GM12878 (cell line): ENCODE measurements around the gene PTPRS. TPM values are rescaled to one million over a fixed set of nuclear protein-coding genes. Genes with fewer than 3 reads are reported as not detected.

Source experiments
- E4F1 ChIP-seq: fragments of 450-650 bp; IDR thresholded peaks from 2 replicates; pipeline ENCODE4 v1.6.1; 2018; ENCODE audit warnings: borderline replicate concordance, mild to moderate bottlenecking; ENCODE audit not compliant: partially characterized antibody
- IRF5 ChIP-seq: fragments of 450-650 bp; IDR thresholded peaks from 2 replicates; pipeline ENCODE4 v1.6.1; 2017; ENCODE audit warnings: borderline replicate concordance
- NFYA ChIP-seq: IDR thresholded peaks from 2 replicates; pipeline ENCODE4 v1.6.1; 2011; ENCODE audit warnings: low read depth, mild to moderate bottlenecking, low read length, improper control_type of control experiment, borderline replicate concordance
- NR2F1 ChIP-seq: fragments of 450-650 bp; conservative IDR thresholded peaks from 2 replicates; pipeline ENCODE4 v1.6.1; 2017; ENCODE audit warnings: mild to moderate bottlenecking
- POU2F2 ChIP-seq: IDR thresholded peaks from 3 replicates; pipeline ENCODE4 v1.6.1; 2011; ENCODE audit warnings: low read depth, mild to moderate bottlenecking, low read length, borderline replicate concordance
- RAD21 ChIP-seq: IDR thresholded peaks from 2 replicates; pipeline ENCODE4 v1.6.1; 2011; ENCODE audit warnings: mild to moderate bottlenecking, low read depth, low read length, moderate library complexity; ENCODE audit not compliant: insufficient read depth
- STAT1 ChIP-seq: fragments of 450-650 bp; conservative IDR thresholded peaks from 2 replicates; pipeline ENCODE4 v1.6.1; 2014; ENCODE audit warnings: antibody characterized with exemption, mild to moderate bottlenecking
- TCF3 ChIP-seq: IDR thresholded peaks from 2 replicates; pipeline ENCODE4 v1.6.1; 2012; ENCODE audit warnings: low read depth, mild to moderate bottlenecking, low read length, borderline replicate concordance; ENCODE audit not compliant: insufficient read depth
- TCF7 ChIP-seq: IDR thresholded peaks from 2 replicates; pipeline ENCODE4 v1.6.1; 2014; ENCODE audit warnings: antibody characterized with exemption, borderline replicate concordance
- polyA plus RNA-seq, 11 experiments: library from polyadenylated mRNA; depleted of rRNA in 4 of 11; unstranded in 6 of 11; stranded (reverse) in 5 of 11; fragments of >200 nt; fragmentation: Nextera tagmentation in 4 of 11; fragmentation: Illumina TruSeq in 1 of 11; extraction: Ambion mirVana in 4 of 11; extraction: Trizol in 1 of 11; gene quantifications; 1 replicate in 1 of 11; 2 replicates in 10 of 11; pipeline versions ENCODE4 v1.2.1 to v1.2.3, GENCODE V29; 2011 to 2016; ENCODE audit warnings: inconsistent platforms in 2 of 11, missing spikeins in 2 of 11, low read depth in 1 of 11
- total RNA-seq, 4 experiments: library from RNA; depleted of rRNA in 3 of 4; stranded (reverse); fragments of >200 nt in 3 of 4; fragmentation: Illumina TruSeq in 1 of 4; extraction: Trizol in 1 of 4; gene quantifications; 2 replicates each; pipeline versions ENCODE4 v1.2.1 to v1.2.3, GENCODE V29; 2013 to 2021

The PTPRS gene
- total and polyA plus RNA-seq, 10 of the 15 experiments (the other 5 are each of a cell fraction or from before 2014, with no cell fraction given), result 0.09 to 32.1 (median 0.71) TPM

GRCh38 chr19:5326986-5327623 is 13.5 kb downstream of the PTPRS start (continued):
- no peak for TF ChIP-seq E4F1
- TF ChIP-seq TCF7, result no peak
- no peak for TF ChIP-seq IRF5
- TF ChIP-seq NFYA, result no peak
- TF ChIP-seq STAT1, result no peak
- no peak for TF ChIP-seq NR2F1
- TF ChIP-seq POU2F2, result no peak
- no peak for TF ChIP-seq RAD21
- TF ChIP-seq TCF3, result no peak
- TF ChIP-seq, all 136 proteins: peak for 0
